HG03378 (cell line): ENCODE results near the gene DST.
"Not testable (repeated sequence)": the region's sequence is repeated elsewhere in the genome, so short reads cannot be mapped to it uniquely, and the experiment has no call there.

Experiments
- ATAC-seq: cut with Tn5 transposase; IDR thresholded peaks from one replicate; pipeline ENCODE4 v1.9.1; 2021; ENCODE audit warnings: mild to moderate bottlenecking, moderate library complexity; ENCODE audit not compliant: unreplicated experiment

DST gene

GRCh38 chr6:56663344-56663743, 20.7 kb upstream of the DST start:
- ATAC-seq = no peak

DNA sequence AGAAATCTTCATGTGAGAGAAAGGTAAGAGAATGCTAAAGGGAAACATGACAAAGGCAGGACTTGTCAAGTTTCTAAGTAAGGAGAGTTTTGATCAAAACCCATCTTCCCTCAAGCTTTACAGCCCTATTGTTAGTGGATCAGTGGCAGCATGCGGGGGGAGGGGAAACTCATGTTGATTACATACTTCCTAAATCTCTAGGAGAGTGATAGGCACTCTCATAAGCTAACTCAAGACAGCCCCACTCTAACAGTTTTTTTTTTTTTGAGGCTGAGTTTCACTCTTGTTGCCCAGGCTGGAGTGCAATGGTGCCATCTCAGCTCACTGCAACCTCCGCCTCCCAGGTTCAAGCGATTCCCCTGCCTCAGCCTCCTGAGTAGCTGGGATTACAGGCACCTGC, 18.6 kb upstream of the DST start:
- not testable (repeated sequence) for ATAC-seq

- ATAC-seq = peak; percentile 44
Measured at GRCh38 chr6:56660381-56660730, 17.7 kb upstream of the DST start.

DNA sequence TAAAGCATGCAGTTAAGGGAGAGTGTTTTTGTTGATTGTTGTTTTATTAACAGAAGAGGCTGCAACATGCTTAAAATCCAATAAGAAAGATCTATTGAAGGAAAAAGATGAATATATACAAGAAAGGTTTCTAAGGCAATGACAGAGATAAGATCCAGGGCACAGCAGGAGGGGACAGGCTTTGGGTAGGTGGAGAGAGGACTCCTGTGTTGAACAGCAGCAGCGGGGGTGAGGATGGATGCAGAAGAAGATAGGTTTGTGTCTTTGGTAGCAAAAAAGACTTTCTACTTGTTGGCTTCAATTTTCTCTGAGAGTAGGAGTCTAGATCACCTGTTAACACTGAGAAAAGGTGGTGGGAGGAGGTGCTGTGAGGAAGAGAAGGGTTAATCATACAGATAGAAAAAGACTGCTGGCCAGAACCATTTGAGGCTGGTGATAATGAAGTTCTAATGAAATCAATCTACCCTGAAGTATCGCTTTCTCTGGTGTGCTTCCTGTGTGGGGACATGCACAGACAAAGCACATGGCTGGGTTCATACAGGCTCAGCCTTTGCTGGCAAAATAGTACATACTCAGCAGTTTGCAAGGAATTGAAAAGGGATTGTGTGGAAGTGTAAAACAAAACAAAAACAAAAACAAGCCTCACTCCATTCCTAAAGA, 17.2 kb upstream of the DST start:
- peak; percentile 88 for ATAC-seq

- no peak for ATAC-seq
Measured at GRCh38 chr6:56658326-56658725, 15.6 kb upstream of the DST start.

GRCh38 chr6:56657354-56657753, 14.7 kb upstream of the DST start:
- ATAC-seq = no peak

DNA sequence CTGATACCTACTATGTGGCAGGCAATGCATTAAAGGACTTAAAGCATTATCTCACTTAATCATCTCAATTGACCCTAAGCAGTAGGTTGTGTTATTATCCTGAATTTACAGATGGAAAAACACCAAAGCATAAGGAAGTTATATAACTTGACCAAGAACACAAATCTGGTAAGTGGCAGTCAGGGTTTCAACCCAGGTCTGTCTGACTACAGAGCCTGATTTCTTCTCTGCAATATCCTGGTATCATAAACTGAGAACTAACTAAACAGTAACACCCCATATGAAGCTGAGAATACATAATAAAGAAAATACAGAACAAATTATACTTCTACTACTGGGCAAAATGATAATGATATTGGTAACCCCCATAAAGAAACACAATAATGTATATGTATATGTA, 13.8 kb upstream of the DST start:
- ATAC-seq = no peak

GRCh38 chr6:56655996-56656395, 13.3 kb upstream of the DST start:
- ATAC-seq = no peak

- no peak for ATAC-seq
Measured at GRCh38 chr6:56655249-56655648, 12.6 kb upstream of the DST start.

DNA sequence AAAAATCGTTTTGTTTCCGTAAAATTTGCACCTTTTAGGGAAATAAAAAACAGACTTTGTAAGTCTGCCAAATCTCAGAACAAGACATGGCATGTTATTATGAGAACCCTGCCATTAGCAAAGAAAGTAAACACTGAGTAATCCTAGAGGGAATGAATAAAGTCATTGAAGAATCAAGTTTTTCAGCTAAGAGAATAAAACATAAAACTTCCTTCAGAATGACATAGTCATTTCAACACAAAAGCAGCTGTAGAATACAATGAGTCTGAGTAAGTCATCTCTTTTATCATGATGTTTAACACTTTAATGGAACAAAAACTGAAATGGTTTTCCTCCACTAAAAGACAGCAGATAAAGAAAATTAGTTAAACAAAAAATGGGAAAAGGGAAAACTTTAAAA, 10.3 kb upstream of the DST start:
- ATAC-seq = no peak

DNA sequence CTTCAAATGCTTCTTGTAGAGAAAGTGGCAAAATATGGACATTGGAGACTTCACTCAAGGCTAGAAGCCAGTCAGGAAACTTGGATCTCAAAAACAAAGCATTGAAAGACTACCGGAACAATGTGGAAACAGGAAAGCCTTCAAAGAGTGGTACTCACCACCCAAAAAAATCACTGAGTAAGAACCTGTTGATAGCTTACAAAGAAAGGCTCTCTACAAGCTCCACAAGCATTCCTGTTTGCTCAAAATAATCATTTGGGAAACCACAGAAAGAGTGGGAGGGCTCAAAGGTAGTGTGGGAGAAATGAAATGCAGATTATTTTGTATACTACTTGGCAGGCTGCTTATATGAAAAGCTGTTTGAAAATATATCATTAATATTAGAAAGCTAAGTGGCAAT, 9.5 kb upstream of the DST start:
- no peak for ATAC-seq

DNA sequence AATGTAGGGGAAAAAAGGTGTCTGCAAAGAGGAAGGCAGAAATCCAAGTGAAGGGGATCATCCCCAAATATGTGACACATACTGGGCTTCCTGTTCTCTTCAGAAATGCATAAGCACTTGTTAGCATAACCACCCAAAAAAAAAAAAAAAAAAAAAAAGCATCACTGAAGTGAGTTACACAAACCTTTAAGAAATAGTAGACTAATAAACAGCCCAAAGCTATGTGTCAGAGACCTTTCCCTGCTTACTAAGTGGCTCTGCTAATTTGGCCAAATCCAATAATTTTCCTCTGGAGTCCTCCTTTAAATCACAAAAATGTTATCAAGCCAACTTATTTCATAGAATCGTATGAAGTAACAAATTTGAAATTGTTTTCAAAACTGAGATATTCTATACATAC, 7.5 kb upstream of the DST start:
- ATAC-seq = no peak

- no peak for ATAC-seq
Measured at GRCh38 chr6:56649782-56650181, 7.1 kb upstream of the DST start.

DNA sequence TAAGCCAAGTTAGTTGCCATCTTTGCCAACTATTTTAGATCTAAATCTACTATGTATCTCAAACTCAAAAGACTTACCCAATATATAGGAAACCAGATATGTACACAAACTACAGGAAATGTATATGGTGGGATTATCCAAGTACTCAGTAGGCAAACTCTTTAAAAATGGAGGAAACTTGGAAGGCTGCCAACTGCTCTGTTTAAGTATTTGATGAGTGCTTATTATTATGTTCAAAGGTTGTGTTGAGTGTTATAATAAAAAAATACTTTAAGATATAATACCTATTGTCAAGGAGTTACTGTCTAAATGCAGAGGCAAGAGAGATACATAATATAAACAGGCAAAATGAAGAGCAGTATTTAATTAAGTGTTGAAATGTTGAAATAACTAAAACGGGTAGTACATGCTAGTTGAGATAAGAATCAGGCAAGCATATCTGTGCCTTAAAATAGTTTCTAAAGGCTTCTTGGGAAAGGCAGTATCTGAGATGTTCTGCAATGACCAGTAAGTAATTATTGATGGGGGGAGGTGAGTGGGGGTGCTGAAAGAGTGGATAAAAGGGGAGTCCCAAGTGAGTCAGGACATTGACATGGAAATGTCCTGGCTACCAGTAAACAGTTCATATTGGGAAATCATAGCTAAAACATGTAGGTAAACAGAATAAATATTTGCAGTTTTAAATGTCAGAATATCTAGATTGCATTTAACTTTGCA, 6.5 kb upstream of the DST start:
- no peak for ATAC-seq

DNA sequence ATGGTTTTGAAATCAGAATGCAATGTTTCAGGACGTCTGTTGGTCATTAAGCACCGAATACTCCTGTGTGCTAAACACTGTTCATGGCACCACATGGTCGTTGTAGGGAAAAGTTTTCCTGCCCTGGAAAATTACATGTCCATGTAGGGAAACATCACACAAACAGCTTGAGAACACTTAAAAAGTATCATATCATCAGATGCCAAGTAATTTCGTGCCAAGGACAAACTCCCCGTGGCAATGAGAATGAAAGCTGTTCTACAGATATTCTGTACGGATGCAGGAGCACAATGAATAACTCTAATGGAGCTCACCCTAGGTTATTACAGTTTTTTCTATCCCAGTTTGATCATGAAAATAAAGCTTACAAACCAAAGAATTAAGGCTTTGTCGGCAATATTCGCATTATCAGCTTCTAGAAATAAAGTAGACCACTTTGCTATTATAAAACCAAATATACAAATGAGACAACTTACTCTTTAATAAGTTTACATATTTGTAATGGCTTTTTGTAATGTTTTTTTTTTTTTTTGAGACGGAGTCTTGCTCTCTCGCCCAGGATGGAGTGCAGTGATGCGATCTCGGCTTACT, 4.6 kb upstream of the DST start:
- ATAC-seq = no peak

GRCh38 chr6:56644366-56644765, 1.7 kb upstream of the DST start:
- no peak for ATAC-seq

GRCh38 chr6:56643379-56644089, 845 bp upstream of the DST start:
- no peak for ATAC-seq

GRCh38 chr6:56640374-56640773, 2.3 kb downstream of the DST start:
- no peak for ATAC-seq

DNA sequence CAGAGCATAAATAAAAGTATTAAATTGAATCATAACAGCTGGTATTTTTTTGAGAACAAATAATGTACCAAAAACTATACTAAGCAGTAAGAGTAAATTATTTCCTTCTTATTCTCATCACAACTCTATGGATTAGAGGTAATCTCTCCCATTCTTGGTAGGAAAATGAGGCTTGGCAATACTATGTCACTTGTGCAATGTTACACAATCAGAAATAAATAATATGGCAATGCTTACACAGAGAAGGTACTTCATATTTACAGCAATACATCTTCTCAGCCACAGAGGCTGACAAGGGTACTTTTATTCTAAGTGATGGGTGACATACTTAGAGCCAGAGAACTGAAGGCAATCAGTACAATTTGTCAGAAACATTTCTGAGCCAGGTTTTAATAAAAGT, 3.9 kb downstream of the DST start:
- ATAC-seq = no peak

GRCh38 chr6:56637640-56638039, 5.0 kb downstream of the DST start:
- peak; percentile 49 for ATAC-seq

DNA sequence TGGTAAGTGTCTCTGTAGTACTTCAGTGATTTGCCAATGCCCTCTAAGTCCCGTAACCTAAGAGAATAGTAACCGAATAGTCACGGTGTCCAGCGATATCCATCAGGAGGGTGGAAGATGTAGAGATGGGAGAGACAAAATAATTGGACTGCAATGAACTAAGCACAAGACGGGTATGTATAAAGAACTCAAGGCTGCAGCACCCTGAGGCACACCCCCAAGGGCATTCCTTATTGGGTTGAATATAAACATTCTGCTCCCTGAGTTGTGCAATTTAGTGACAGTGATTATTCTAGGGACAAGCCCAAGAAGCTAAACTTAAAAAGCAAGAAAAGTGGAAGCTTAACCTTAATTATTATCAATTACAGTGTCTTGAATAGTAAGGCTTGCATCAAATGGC, 14.6 kb downstream of the DST start:
- ATAC-seq = no peak

DNA sequence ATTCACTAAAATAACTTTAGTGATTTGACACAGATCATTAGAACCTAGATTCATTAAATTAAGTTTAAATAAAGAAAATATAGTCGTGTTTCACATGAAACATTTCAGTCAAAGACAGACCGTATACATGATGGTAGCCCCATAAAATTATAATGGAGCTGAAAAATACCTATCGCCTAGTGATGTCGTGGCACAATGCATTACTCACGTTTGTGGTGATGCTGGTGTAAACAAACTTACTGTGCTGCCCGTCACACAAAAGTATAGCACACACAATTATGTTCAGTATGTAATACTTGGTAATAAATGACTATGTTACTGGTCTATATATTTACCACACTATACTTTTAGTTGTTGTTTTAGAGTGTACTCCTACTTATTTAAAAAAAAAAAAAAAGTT, 17.3 kb downstream of the DST start:
- no peak for ATAC-seq
